GM21576 (cell line): ENCODE data around the gene PCYT2.
A peak's percentile ranks its signal among the peaks of the same experiment; 100 is the strongest.
"Not testable (repeated sequence)": the region's sequence is repeated elsewhere in the genome, so short reads cannot be mapped to it uniquely, and the experiment has no call there.

Experiments used
- ATAC-seq: cut with Tn5 transposase; IDR thresholded peaks from one replicate; pipeline ENCODE4 v1.9.1; 2021; ENCODE audit warnings: mild to moderate bottlenecking, moderate library complexity; ENCODE audit not compliant: unreplicated experiment

Gene PCYT2

GRCh38 chr17:81911277-81911961 lies at the start of gene PCYT2:
PCYT2 (minus strand) TSS chr17:81911399; CDS start chr17:81911355, 44 bp downstream.
- peak; percentile 62 for ATAC-seq

- no peak for ATAC-seq
These were observed 49.1 kb upstream of the PCYT2 start for GRCh38 chr17:81960130-81960958.

GRCh38 chr17:81959362-81960129 lies 48.3 kb upstream of the PCYT2 start:
- no peak for ATAC-seq

- no peak for ATAC-seq
These were observed 47.6 kb upstream of the PCYT2 start for GRCh38 chr17:81958633-81959342.

- ATAC-seq: no peak
These were observed 46.7 kb upstream of the PCYT2 start for GRCh38 chr17:81957691-81958432.

GRCh38 chr17:81956607-81957589 lies 45.7 kb upstream of the PCYT2 start:
- no peak for ATAC-seq

GRCh38 chr17:81955756-81956544 lies 44.8 kb upstream of the PCYT2 start:
- no peak for ATAC-seq

GRCh38 chr17:81955058-81955681 lies 44.0 kb upstream of the PCYT2 start:
- no peak for ATAC-seq

GRCh38 chr17:81954131-81955057 lies 43.2 kb upstream of the PCYT2 start:
- no peak for ATAC-seq

GRCh38 chr17:81953443-81953842 lies 42.2 kb upstream of the PCYT2 start:
- not testable (repeated sequence) for ATAC-seq

- ATAC-seq: no peak
These were observed 41.6 kb upstream of the PCYT2 start for GRCh38 chr17:81952792-81953228.

GRCh38 chr17:81951785-81952684 lies 40.8 kb upstream of the PCYT2 start:
- ATAC-seq: no peak

- no peak for ATAC-seq
These were observed 39.3 kb upstream of the PCYT2 start for GRCh38 chr17:81950501-81950900.

GRCh38 chr17:81948635-81949378 lies 37.6 kb upstream of the PCYT2 start:
- ATAC-seq: no peak

GRCh38 chr17:81947189-81947588 lies 36.0 kb upstream of the PCYT2 start, which contains the start of gene MYADML2:
MYADML2 (minus strand) TSS chr17:81947233; CDS start chr17:81941741, 5,492 bp downstream.
- no peak for ATAC-seq
